ENCODE data around the gene EDDM3A. TPM values are rescaled to one million over a fixed set of nuclear protein-coding genes. Genes with fewer than 3 reads are reported as not detected.

Gene EDDM3A
- total and polyA plus RNA-seq, 2 of the 13 experiments (the other 11 are each of a cell fraction or from before 2014, with no cell fraction given): not detected

DNA sequence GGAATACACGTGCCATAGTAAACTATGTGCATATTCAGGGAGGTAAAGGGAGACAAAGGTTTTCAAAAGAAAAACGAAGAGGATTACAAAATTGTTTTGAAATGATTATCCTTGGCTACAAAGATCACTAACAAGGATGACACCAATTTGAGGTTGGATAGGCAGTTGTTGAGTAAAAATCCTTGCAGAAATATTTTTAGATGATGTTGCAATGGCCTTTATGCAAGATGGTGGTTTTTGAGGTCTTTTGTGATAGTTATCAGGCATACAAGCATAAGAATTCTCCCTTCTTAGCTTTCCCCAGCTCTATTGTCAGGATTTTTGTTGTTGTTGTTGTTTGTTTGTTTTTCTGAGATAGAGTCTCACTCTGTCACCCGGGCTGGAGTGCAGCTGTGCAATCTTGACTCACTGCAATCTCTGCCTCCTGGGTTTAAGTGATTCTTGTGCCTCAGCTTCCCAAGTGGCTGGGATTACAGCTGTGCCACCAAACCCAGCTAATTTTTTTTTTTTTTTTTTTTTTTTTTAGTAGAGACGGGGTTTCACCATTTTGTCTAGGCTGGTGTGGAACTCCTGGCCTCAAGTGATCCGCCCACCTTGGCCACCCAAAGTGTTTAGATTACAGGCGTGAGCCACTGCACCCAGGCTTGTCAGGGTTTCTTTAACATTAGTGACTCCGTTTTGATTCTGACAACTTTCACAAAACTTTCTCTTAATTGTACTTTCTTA is 49.1 kb downstream of the EDDM3A start:
- ATAC-seq (no peak), DNase-seq (ENCODE audit: low spot score) (no peak), FAIRE-seq (no peak)
- Histone ChIP-seq H3K4me3 (replicated peaks in 1 of 3; ENCODE audit: insufficient read depth in 1 of 3, low read depth in 2 of 3, low read length in 3 of 3) (no peak overlapping the region), H3K27ac (ENCODE audit: extremely low read length, insufficient read depth, low read length) (no peak overlapping the region), H4K20me1 (ENCODE audit: insufficient read depth, low read length) (no peaks in the 10 kb centered on the region), H3K4me1 (ENCODE audit: insufficient read depth, low read length) (peaks cover 6% of the 10 kb centered on the region), H2AFZ (ENCODE audit: low read length) (no peak overlapping the region), H3K9me3 (ENCODE audit: low read length) (no peaks in the 10 kb centered on the region), H3K36me3 (replicated peaks in 1 of 2; ENCODE audit: control insufficient read depth in 1 of 2, insufficient read depth in 2 of 2, low read length in 2 of 2) (no peaks in the 10 kb centered on the region), H3K79me2 (ENCODE audit: insufficient read depth, low read length) (no peaks in the 10 kb centered on the region), H3K9ac (ENCODE audit: insufficient read depth, low read depth, low read length) (no peak overlapping the region), H3K4me2 (ENCODE audit: low read depth, low read length) (no peak overlapping the region), H3K27me3 (ENCODE audit: control insufficient read depth in 1 of 2, insufficient read depth in 2 of 2, low read length in 2 of 2) (no peaks in the 10 kb centered on the region)
- no peak for TF ChIP-seq ZNF724P (CRISPR knock-in tag; IDR thresholded peaks at IDR 0.05; ENCODE audit: borderline replicate concordance)
- TF ChIP-seq ZNF616 (CRISPR knock-in tag; IDR thresholded peaks at IDR 0.05; ENCODE audit: low read depth): no peak
- TF ChIP-seq ZNF75D (CRISPR knock-in tag; IDR thresholded peaks at IDR 0.05; ENCODE audit: borderline replicate concordance): no peak
- TF ChIP-seq, protein P1, sequence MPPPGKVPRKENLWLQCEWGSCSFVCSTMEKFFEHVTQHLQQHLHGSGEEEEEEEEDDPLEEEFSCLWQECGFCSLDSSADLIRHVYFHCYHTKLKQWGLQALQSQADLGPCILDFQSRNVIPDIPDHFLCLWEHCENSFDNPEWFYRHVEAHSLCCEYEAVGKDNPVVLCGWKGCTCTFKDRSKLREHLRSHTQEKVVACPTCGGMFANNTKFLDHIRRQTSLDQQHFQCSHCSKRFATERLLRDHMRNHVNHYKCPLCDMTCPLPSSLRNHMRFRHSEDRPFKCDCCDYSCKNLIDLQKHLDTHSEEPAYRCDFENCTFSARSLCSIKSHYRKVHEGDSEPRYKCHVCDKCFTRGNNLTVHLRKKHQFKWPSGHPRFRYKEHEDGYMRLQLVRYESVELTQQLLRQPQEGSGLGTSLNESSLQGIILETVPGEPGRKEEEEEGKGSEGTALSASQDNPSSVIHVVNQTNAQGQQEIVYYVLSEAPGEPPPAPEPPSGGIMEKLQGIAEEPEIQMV (CRISPR knock-in tag; IDR thresholded peaks at IDR 0.05; ENCODE audit: low read depth): no peak
- TF ChIP-seq, protein P2, sequence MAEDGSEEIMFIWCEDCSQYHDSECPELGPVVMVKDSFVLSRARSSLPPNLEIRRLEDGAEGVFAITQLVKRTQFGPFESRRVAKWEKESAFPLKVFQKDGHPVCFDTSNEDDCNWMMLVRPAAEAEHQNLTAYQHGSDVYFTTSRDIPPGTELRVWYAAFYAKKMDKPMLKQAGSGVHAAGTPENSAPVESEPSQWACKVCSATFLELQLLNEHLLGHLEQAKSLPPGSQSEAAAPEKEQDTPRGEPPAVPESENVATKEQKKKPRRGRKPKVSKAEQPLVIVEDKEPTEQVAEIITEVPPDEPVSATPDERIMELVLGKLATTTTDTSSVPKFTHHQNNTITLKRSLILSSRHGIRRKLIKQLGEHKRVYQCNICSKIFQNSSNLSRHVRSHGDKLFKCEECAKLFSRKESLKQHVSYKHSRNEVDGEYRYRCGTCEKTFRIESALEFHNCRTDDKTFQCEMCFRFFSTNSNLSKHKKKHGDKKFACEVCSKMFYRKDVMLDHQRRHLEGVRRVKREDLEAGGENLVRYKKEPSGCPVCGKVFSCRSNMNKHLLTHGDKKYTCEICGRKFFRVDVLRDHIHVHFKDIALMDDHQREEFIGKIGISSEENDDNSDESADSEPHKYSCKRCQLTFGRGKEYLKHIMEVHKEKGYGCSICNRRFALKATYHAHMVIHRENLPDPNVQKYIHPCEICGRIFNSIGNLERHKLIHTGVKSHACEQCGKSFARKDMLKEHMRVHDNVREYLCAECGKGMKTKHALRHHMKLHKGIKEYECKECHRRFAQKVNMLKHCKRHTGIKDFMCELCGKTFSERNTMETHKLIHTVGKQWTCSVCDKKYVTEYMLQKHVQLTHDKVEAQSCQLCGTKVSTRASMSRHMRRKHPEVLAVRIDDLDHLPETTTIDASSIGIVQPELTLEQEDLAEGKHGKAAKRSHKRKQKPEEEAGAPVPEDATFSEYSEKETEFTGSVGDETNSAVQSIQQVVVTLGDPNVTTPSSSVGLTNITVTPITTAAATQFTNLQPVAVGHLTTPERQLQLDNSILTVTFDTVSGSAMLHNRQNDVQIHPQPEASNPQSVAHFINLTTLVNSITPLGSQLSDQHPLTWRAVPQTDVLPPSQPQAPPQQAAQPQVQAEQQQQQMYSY (CRISPR knock-in tag; IDR thresholded peaks at IDR 0.05): no peak
- no peak for TF ChIP-seq SUZ12 (IDR thresholded peaks at IDR 0.05; ENCODE audit: low read depth, low read length)
- TF ChIP-seq, protein P3, sequence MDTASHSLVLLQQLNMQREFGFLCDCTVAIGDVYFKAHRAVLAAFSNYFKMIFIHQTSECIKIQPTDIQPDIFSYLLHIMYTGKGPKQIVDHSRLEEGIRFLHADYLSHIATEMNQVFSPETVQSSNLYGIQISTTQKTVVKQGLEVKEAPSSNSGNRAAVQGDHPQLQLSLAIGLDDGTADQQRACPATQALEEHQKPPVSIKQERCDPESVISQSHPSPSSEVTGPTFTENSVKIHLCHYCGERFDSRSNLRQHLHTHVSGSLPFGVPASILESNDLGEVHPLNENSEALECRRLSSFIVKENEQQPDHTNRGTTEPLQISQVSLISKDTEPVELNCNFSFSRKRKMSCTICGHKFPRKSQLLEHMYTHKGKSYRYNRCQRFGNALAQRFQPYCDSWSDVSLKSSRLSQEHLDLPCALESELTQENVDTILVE (CRISPR knock-in tag; IDR thresholded peaks at IDR 0.05): no peak
- TF ChIP-seq MBD4 (IDR thresholded peaks at IDR 0.05; ENCODE audit: borderline replicate concordance, low read length): no peak
- WGBS (ENCODE audit: low lambda C conversion rate): 22% methylated on average over 7 of the region's 7 CpGs
- intact Hi-C loops (cut with micrococcal nuclease; ENCODE audit: unreplicated experiment): no loop called here
- BruUV-seq (replicated peaks): no TSS peak
- POLR2A ChIA-PET: no interaction called here
- CTCF ChIA-PET (ENCODE audit: low intra/inter-chr PET ratio, low total read pairs): no interaction called here
- in situ Hi-C loops (cut with HindIII; ENCODE audit: extremely low pct_ligation_motif_present, low pct_unique_long_range_greater_than_20kb): no loop called here
